Activated naive CD8-positive, alpha-beta T cell (primary cell): Measurements from ENCODE around the gene AGMAT.

Experiments used
- H3K27ac Mint-ChIP-seq: one replicate; pipeline ENCODE4 v1.8.0; 2021; ENCODE audit warnings: mixed read lengths
- H3K27me3 Mint-ChIP-seq: one replicate; pipeline ENCODE4 v1.8.0; 2021; ENCODE audit warnings: mixed read lengths
- H3K36me3 Mint-ChIP-seq: one replicate; pipeline ENCODE4 v1.8.0; 2021; ENCODE audit warnings: mixed read lengths
- H3K4me1 Mint-ChIP-seq: one replicate; pipeline ENCODE4 v1.8.0; 2021; ENCODE audit warnings: low read depth, mixed read lengths
- H3K4me3 Mint-ChIP-seq: one replicate; pipeline ENCODE4 v1.8.0; 2021; ENCODE audit warnings: mild to moderate bottlenecking, mixed read lengths
- H3K9me3 Mint-ChIP-seq: one replicate; pipeline ENCODE4 v1.8.0; 2021; ENCODE audit warnings: low read depth, mixed read lengths

Gene AGMAT

GRCh38 chr1:15557008-15557407 is 27.8 kb downstream of the AGMAT start:
- Mint-ChIP-seq H3K9me3 (no peaks in the 10 kb centered on the region), H3K27me3 (no peaks in the 10 kb centered on the region), H3K36me3 (no peaks in the 10 kb centered on the region), H3K27ac (no peak overlapping the region), H3K4me3 (no peak overlapping the region), H3K4me1 (no peaks in the 10 kb centered on the region)

DNA sequence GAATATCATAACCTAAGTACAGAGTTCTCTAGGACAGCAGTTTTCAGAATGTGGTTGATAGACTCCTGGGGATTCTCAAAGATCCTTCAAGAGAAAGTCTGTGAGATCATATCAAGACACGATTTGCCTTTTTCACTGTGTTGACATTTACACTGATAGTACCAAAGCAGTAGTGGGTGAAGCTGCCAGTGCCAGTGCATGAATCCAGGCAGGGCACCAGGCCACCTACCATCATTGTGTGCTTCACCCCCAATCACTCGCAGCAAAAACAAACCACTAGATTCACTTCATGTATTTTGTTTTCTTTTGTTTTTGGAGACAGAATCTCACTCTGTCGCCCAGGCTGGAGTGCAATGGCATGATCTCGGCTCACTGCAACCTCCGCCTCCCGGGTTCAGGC is 34.3 kb downstream of the AGMAT start:
- Mint-ChIP-seq H3K27me3 (no peaks in the 10 kb centered on the region), H3K4me1 (no peaks in the 10 kb centered on the region), H3K4me3 (no peak overlapping the region), H3K9me3 (no peaks in the 10 kb centered on the region), H3K27ac (no peak overlapping the region), H3K36me3 (peaks cover 8% of the 10 kb centered on the region)

DNA sequence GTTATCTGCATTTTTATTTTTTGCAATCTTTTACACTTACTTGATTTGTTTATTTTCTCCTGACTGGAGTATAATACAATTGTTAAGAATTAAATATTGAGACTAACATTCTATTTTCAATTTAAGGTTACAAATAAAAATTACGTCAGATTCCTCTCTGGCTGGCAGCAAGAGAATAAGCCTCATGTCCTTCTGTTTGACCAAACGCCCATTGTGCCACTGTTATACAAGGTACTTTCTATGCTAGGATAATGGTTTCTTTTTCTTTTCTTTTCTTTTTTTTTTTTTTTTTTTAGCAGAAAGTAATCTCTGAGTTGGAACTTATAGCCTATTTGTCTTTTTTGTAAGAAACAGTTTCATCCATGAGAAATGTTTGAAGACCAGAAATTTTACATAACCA is 38.2 kb downstream of the AGMAT start:
- Mint-ChIP-seq H3K27me3 (no peaks in the 10 kb centered on the region), H3K4me3 (no peak overlapping the region), H3K27ac (no peak overlapping the region), H3K4me1 (no peaks in the 10 kb centered on the region), H3K36me3 (peaks cover 8% of the 10 kb centered on the region), H3K9me3 (no peaks in the 10 kb centered on the region)

DNA sequence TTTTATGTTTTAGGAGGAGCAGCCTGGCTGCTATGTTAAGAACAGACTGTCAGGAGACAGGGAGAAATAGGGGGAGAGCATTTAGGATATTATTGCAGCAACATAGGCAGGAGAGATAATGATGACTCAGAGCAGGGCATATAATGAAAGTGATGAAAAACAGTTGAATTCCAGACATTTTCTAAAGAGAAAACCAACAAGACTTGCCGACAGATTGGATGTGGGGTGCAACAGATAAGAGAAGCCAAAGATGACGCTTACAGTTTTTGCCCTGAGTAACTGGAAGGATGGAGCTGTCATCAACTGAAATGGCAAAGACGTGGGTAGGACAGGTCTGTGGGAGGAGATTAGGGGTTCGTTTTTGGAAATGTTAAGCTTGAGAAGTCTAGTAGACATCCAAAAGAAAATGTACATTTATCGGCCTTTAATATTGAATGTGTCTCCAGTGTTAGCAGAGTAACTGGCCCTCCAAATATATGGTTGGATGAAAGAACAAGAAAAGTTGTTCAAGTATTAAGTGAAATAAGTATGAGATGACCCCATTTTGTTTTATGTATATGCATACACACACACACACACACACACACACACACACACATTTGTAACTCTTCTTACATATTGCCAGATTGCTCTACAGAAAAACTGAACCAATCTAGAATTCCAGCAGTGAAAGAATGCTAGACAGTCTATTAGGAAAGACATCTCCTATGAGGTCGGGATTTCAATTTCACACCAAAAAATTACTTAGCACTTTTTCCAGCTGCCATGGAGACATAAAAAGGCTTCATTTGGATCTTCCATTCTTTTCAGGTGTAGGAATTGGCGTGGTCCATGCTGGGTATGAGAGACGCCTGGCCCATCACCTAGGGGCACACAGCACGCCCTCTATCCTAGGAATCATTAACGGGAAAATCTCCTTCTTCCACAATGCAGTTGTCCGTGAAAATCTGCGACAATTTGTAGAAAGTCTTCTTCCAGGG is 41.0 kb downstream of the AGMAT start:
- peaks cover 8% of the 10 kb centered on the region for H3K36me3 Mint-ChIP-seq
- H3K27me3 Mint-ChIP-seq, result no peaks in the 10 kb centered on the region
- no peaks in the 10 kb centered on the region for H3K9me3 Mint-ChIP-seq
- H3K4me1 Mint-ChIP-seq, result peaks cover 1% of the 10 kb centered on the region
- no peak overlapping the region for H3K27ac Mint-ChIP-seq
- H3K4me3 Mint-ChIP-seq, result no peak overlapping the region

DNA sequence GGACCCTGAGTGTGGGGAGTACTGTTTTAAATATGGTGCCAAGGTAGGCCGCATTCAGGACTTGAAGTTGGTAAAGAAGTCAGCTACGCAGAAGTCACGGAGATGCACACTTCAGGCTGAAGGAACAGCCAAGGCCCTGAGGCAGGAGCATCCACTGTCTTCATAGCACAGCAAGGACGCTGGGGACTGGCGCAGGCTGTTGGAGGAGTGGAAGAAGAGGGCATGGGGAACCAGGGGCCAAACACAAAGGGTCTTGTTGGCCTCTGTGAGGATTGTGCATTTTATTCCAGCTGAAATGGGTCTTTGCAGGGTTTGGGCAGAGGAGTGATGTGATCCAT is 41.6 kb downstream of the AGMAT start:
- H3K4me3 Mint-ChIP-seq, result no peak overlapping the region
- no peaks in the 10 kb centered on the region for H3K9me3 Mint-ChIP-seq
- no peaks in the 10 kb centered on the region for H3K27me3 Mint-ChIP-seq
- peaks cover 11% of the 10 kb centered on the region for H3K36me3 Mint-ChIP-seq
- H3K4me1 Mint-ChIP-seq, result peaks cover 4% of the 10 kb centered on the region
- H3K27ac Mint-ChIP-seq, result no peak overlapping the region

GRCh38 chr1:15542388-15543250 is 42.2 kb downstream of the AGMAT start:
- H3K27ac Mint-ChIP-seq, result no peak overlapping the region
- H3K4me3 Mint-ChIP-seq, result no peak overlapping the region
- no peaks in the 10 kb centered on the region for H3K9me3 Mint-ChIP-seq
- H3K36me3 Mint-ChIP-seq, result peaks cover 5% of the 10 kb centered on the region
- peaks cover 4% of the 10 kb centered on the region for H3K4me1 Mint-ChIP-seq
- H3K27me3 Mint-ChIP-seq, result no peaks in the 10 kb centered on the region

DNA sequence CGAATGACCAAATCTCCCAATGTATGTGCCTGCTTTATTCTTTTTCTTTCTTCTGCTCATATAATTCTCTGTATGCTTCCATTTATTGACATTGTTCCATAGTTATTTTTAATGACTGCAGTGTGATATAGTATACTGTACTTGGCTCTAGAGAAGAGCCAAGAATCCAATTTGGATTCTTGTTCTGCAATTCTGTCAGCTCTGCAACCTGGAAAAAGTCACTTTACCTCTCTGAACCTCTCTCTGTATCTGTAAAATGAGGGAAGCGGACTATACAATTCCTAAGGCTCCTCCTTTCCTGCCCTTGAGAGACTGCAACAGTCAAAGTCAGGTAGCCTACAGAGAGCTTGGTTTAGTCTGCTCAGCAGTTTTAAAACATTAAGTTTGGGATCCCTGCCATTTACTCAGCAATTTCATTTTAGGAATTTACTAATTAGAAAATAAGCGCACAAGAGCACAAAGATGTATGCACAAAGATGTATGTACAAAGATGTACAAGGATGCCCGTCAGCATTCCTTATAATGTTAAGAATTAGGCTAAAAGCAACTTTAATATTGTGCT is 43.5 kb downstream of the AGMAT start:
- Mint-ChIP-seq H3K4me3 (no peak overlapping the region), H3K4me1 (peaks cover 4% of the 10 kb centered on the region)

GRCh38 chr1:15540186-15540585 is 44.7 kb downstream of the AGMAT start:
- Mint-ChIP-seq H3K36me3 (peaks cover 10% of the 10 kb centered on the region), H3K27ac (no peak overlapping the region), H3K9me3 (no peaks in the 10 kb centered on the region), H3K27me3 (no peaks in the 10 kb centered on the region), H3K4me3 (no peak overlapping the region), H3K4me1 (peaks cover 4% of the 10 kb centered on the region)

More for the DNA sequence above, 43.5 kb downstream of the AGMAT start:
- Mint-ChIP-seq H3K27ac (no peak overlapping the region), H3K36me3 (peaks cover 10% of the 10 kb centered on the region), H3K9me3 (no peaks in the 10 kb centered on the region), H3K27me3 (no peaks in the 10 kb centered on the region)

GRCh38 chr1:15538771-15539170 is 46.1 kb downstream of the AGMAT start:
- H3K9me3 Mint-ChIP-seq, result no peaks in the 10 kb centered on the region
- no peak overlapping the region for H3K27ac Mint-ChIP-seq
- H3K4me1 Mint-ChIP-seq, result peaks cover 4% of the 10 kb centered on the region
- H3K27me3 Mint-ChIP-seq, result no peaks in the 10 kb centered on the region
- peaks cover 10% of the 10 kb centered on the region for H3K36me3 Mint-ChIP-seq
- no peak overlapping the region for H3K4me3 Mint-ChIP-seq

GRCh38 chr1:15531682-15532081 is 53.2 kb downstream of the AGMAT start:
- no peak overlapping the region for H3K4me3 Mint-ChIP-seq
- H3K36me3 Mint-ChIP-seq, result peaks cover 2% of the 10 kb centered on the region
- H3K27me3 Mint-ChIP-seq, result no peaks in the 10 kb centered on the region
- H3K9me3 Mint-ChIP-seq, result no peaks in the 10 kb centered on the region
- peaks cover 22% of the 10 kb centered on the region for H3K4me1 Mint-ChIP-seq
- H3K27ac Mint-ChIP-seq, result no peak overlapping the region

- Mint-ChIP-seq H3K4me1 (peaks cover 27% of the 10 kb centered on the region), H3K36me3 (no peaks in the 10 kb centered on the region), H3K27ac (no peak overlapping the region), H3K27me3 (no peaks in the 10 kb centered on the region), H3K4me3 (no peak overlapping the region), H3K9me3 (no peaks in the 10 kb centered on the region)
These were observed 53.8 kb downstream of the AGMAT start for GRCh38 chr1:15531003-15531402.

GRCh38 chr1:15526490-15527339 is 58.1 kb downstream of the AGMAT start, which contains the start of gene DNAJC16:
Gene DNAJC16, plus strand, starts transcription at chr1:15526848. Its CDS starts 2,258 bp downstream, at chr1:15529106.
- H3K9me3 Mint-ChIP-seq, result no peaks in the 10 kb centered on the region
- peak within 1 kb of the TSS; percentile 95 for H3K4me3 Mint-ChIP-seq
- H3K4me1 Mint-ChIP-seq, result peaks cover 51% of the 10 kb centered on the region
- H3K27ac Mint-ChIP-seq, result peak within 1 kb of the TSS; percentile 98
- H3K36me3 Mint-ChIP-seq, result no peaks in the 10 kb centered on the region
- H3K27me3 Mint-ChIP-seq, result no peaks in the 10 kb centered on the region

- H3K4me3 Mint-ChIP-seq, result peak overlapping the region; percentile 95
- peaks cover 51% of the 10 kb centered on the region for H3K4me1 Mint-ChIP-seq
- no peaks in the 10 kb centered on the region for H3K36me3 Mint-ChIP-seq
- H3K9me3 Mint-ChIP-seq, result no peaks in the 10 kb centered on the region
- H3K27me3 Mint-ChIP-seq, result no peaks in the 10 kb centered on the region
- H3K27ac Mint-ChIP-seq, result peak overlapping the region; percentile 98
These were observed 58.8 kb downstream of the AGMAT start for GRCh38 chr1:15526021-15526489.
